Spleen (tissue), 11 donors: ENCODE data around the gene USP16. TPM values are rescaled to one million over a fixed set of nuclear protein-coding genes. Genes with fewer than 3 reads are reported as not detected.

ENCODE experiments used
- DNase-seq: peaks from one replicate; pipeline ENCODE4 v3.0.0-alpha.2; 2020
- H3K27ac ChIP-seq, 8 donors: fragments of 200-600 bp; sonication (generic) in 7 of 8; 1 replicate in 4 of 8; 2 replicates in 4 of 8; pipeline versions ENCODE4 v1.5.0 to v1.8.0; 2016 to 2021; ENCODE audit warnings: inconsistent platforms in 4 of 8, mild to moderate bottlenecking in 4 of 8, moderate library complexity in 1 of 8
- H3K27me3 ChIP-seq, 7 donors: fragments of 200-600 bp; sonication (generic) in 6 of 7; replicated peaks in 1 of 7; 1 replicate in 4 of 7; 2 replicates in 3 of 7; pipeline versions ENCODE4 v1.5.0 to v1.8.0; 2016 to 2021; ENCODE audit warnings: inconsistent platforms in 3 of 7, mild to moderate bottlenecking in 1 of 7
- H3K36me3 ChIP-seq, 6 donors: fragments of 200-600 bp; sonication (generic) in 5 of 6; 1 replicate in 4 of 6; 2 replicates in 2 of 6; pipeline versions ENCODE4 v1.5.0 to v1.8.0; 2016 to 2021; ENCODE audit warnings: inconsistent platforms in 2 of 6
- H3K4me1 ChIP-seq, 6 donors: fragments of 200-600 bp; sonication (generic) in 5 of 6; 1 replicate in 3 of 6; 2 replicates in 3 of 6; pipeline versions ENCODE4 v1.5.0 to v1.8.0; 2016 to 2021; ENCODE audit warnings: inconsistent platforms in 3 of 6
- H3K4me3 ChIP-seq, 8 donors: fragments of 200-600 bp; sonication (generic) in 7 of 8; 1 replicate in 4 of 8; 2 replicates in 4 of 8; pipeline versions ENCODE4 v1.5.0 to v1.8.0; 2016 to 2021; ENCODE audit warnings: inconsistent platforms in 4 of 8, mild to moderate bottlenecking in 4 of 8, moderate library complexity in 2 of 8
- H3K9me3 ChIP-seq, 8 donors: fragments of 200-600 bp; sonication (generic) in 7 of 8; 1 replicate in 4 of 8; 2 replicates in 4 of 8; pipeline versions ENCODE4 v1.5.0 to v1.8.0; 2016 to 2021; ENCODE audit warnings: inconsistent platforms in 4 of 8
- CTCF ChIP-seq, 11 experiments: fragments of 200-600 bp in 7 of 11; fragments of 450-650 bp in 4 of 11; sonication (generic) in 4 of 11; IDR thresholded peaks in 8 of 11; conservative IDR thresholded peaks in 3 of 11; 1 replicate in 7 of 11; 2 replicates in 4 of 11; pipeline versions ENCODE4 v1.4.0 to v1.8.0; 2016 to 2021; ENCODE audit warnings: antibody characterized with exemption in 11 of 11, inconsistent platforms in 4 of 11, mild to moderate bottlenecking in 1 of 11
- POLR2A ChIP-seq, 3 donors: fragments of 450-650 bp; IDR thresholded peaks; one replicate each; pipeline ENCODE4 v1.5.1; 2017; ENCODE audit warnings: antibody characterized with exemption in 3 of 3, mild to moderate bottlenecking in 1 of 3
- POLR2AphosphoS5 ChIP-seq, 3 donors: sonication (generic); formaldehyde crosslinking; IDR thresholded peaks; one replicate each; pipeline ENCODE4 v1.5.1; 2017; ENCODE audit warnings: antibody characterized with exemption in 3 of 3
- WGBS, 5 donors: extraction: QIAGEN DNeasy Blood & Tissue Kit in 3 of 5; methylation state at CpG; one replicate each; pipeline versions ENCODE4 v1.1.5 to v1.1.7; 2013 to 2018; 5-methylcytosine and 5-hydroxymethylcytosine counted together
- intact Hi-C: fragments of 100-400 bp; cut with DNase I; formaldehyde crosslinking; loops from one replicate; pipeline ENCODE4 v1.15.0; 2023; ENCODE audit warnings: low total_unique reads
- polyA plus RNA-seq, 3 donors: library from polyadenylated mRNA; stranded (reverse); fragments of 200-250 nt; gene quantifications; one replicate each; pipeline ENCODE4 v1.2.1, GENCODE V29; 2013
- total RNA-seq, 7 donors: library from RNA; depleted of rRNA in 3 of 7; stranded (reverse); fragments of >200 nt in 3 of 7; fragmentation: NEBNext Ultra II Directional in 4 of 7; extraction: Animal tissue kit (Norgen Biotek cat#: 25700) in 4 of 7; gene quantifications; one replicate each; pipeline versions ENCODE4 v1.1.0 to v1.2.1, GENCODE V29; 2016 to 2021
- donor health status: healthy with polysubstance abuse.
- donor health status: DM: no; HTN: no; CAD: no; lungs with moderate emphysema.
- donor health status: DM: no; HTN: no; CAD: no.
- donor health status: Bipolar disorder and iron deficiency.
- donor health status: healthy.
- donor health status: DM: no; HTN: no; CAD: no.
- donor health status: DM: yes; HTN: yes; CAD: no.

Gene USP16
- total and polyA plus RNA-seq, 10 donors = 17.2 to 40.9 (median 35.8) TPM

- H3K9me3 ChIP-seq = no peaks in the 10 kb centered on the region
- peaks cover 2 to 100% (median 94%) of the 10 kb centered on the region in 6 donors for H3K36me3 ChIP-seq
- TF ChIP-seq POLR2A (IDR thresholded peaks at IDR 0.05) (no peak), POLR2AphosphoS5 (IDR thresholded peaks at IDR 0.05) (peak in 1 of 3 donors; percentile 4)
- peaks cover 0 to 7% (median 0%) of the 10 kb centered on the region in 6 donors for H3K4me1 ChIP-seq
- whole genome bisulfite sequencing, 5 donors = 75 to 90% (median 83%) methylated on average over 5 of the region's 5 CpGs
- intact Hi-C loops = no loop called here
- H3K27ac ChIP-seq = peak overlapping the region in 2 of 8 donors; percentile 10 to 12
- no peak for DNase-seq
- no peaks in the 10 kb centered on the region for H3K27me3 ChIP-seq
- no peak overlapping the region for H3K4me3 ChIP-seq
Measured at GRCh38 chr21:29053011-29053553, 28.6 kb downstream of the USP16 start.

GRCh38 chr21:29053656-29054055, 29.2 kb downstream of the USP16 start:
- no peaks in the 10 kb centered on the region for H3K9me3 ChIP-seq
- peak overlapping the region in 1 of 8 donors; percentile 12 for H3K27ac ChIP-seq
- TF ChIP-seq CTCF (IDR thresholded peaks at IDR 0.05 in 8 of 11, conservative IDR thresholded peaks at IDR 0.05 in 3 of 11) = no peak
- TF ChIP-seq POLR2A (IDR thresholded peaks at IDR 0.05) = no peak
- TF ChIP-seq POLR2AphosphoS5 (IDR thresholded peaks at IDR 0.05) = no peak
- WGBS, 5 donors = 88 to 95% (median 93%) methylated on average over 4 of the region's 4 CpGs
- intact Hi-C loops = no loop called here
- H3K4me3 ChIP-seq = no peak overlapping the region
- no peaks in the 10 kb centered on the region for H3K27me3 ChIP-seq
- peaks cover 0 to 7% (median 0%) of the 10 kb centered on the region in 6 donors for H3K4me1 ChIP-seq
- peaks cover 2 to 100% (median 94%) of the 10 kb centered on the region in 6 donors for H3K36me3 ChIP-seq
- DNase-seq = no peak

GRCh38 chr21:29055080-29055479, 30.6 kb downstream of the USP16 start:
- H3K27me3 ChIP-seq = no peaks in the 10 kb centered on the region
- no peak for TF ChIP-seq CTCF (IDR thresholded peaks at IDR 0.05 in 8 of 11, conservative IDR thresholded peaks at IDR 0.05 in 3 of 11)
- TF ChIP-seq POLR2AphosphoS5 (IDR thresholded peaks at IDR 0.05) = no peak
- no peak for TF ChIP-seq POLR2A (IDR thresholded peaks at IDR 0.05)
- H3K9me3 ChIP-seq = no peaks in the 10 kb centered on the region
- H3K27ac ChIP-seq = no peak overlapping the region
- no peak overlapping the region for H3K4me3 ChIP-seq
- no peak for DNase-seq
- intact Hi-C loops = no loop called here
- H3K36me3 ChIP-seq = peaks cover 2 to 100% (median 94%) of the 10 kb centered on the region in 6 donors
- WGBS, 5 donors = 90 to 95% (median 92%) methylated on average over 5 of the region's 5 CpGs
- peaks cover 0 to 7% (median 0%) of the 10 kb centered on the region in 6 donors for H3K4me1 ChIP-seq

- H3K27ac ChIP-seq = no peak overlapping the region
- DNase-seq = no peak
- H3K27me3 ChIP-seq = no peaks in the 10 kb centered on the region
- no peaks in the 10 kb centered on the region for H3K9me3 ChIP-seq
- peaks cover 2 to 100% (median 94%) of the 10 kb centered on the region in 6 donors for H3K36me3 ChIP-seq
- TF ChIP-seq POLR2A (IDR thresholded peaks at IDR 0.05) = no peak
- no peak for TF ChIP-seq POLR2AphosphoS5 (IDR thresholded peaks at IDR 0.05)
- TF ChIP-seq CTCF (IDR thresholded peaks at IDR 0.05 in 8 of 11, conservative IDR thresholded peaks at IDR 0.05 in 3 of 11) = no peak
- 76 to 86% (median 84%) methylated on average over 1 of the region's 1 CpG for WGBS, 5 donors
- H3K4me1 ChIP-seq = peaks cover 0 to 7% (median 0%) of the 10 kb centered on the region in 6 donors
- H3K4me3 ChIP-seq = no peak overlapping the region
- intact Hi-C loops = no loop called here
Measured at GRCh38 chr21:29056005-29056404, 31.5 kb downstream of the USP16 start.
